ENCODE results near the gene PCK2.
A peak's percentile ranks its signal among the peaks of the same experiment; 100 is the strongest.

PCK2 gene

DNA sequence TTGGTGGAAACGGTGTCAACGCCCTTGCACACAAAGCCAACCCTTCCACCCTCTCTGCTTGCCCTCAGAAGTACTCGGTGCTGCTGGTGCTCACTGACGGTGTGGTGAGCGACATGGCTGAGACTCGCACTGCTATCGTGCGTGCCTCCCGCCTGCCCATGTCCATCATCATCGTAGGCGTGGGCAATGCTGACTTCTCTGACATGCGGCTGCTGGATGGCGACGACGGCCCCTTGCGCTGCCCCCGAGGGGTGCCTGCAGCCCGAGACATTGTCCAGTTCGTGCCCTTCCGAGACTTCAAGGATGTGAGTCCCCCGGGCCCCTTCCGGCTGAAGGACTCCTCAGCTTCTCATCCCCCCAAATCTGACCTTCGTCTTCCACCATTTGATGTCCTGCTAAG lies 17.0 kb upstream of the PCK2 start:
- DNase-seq, result no peak

DNA sequence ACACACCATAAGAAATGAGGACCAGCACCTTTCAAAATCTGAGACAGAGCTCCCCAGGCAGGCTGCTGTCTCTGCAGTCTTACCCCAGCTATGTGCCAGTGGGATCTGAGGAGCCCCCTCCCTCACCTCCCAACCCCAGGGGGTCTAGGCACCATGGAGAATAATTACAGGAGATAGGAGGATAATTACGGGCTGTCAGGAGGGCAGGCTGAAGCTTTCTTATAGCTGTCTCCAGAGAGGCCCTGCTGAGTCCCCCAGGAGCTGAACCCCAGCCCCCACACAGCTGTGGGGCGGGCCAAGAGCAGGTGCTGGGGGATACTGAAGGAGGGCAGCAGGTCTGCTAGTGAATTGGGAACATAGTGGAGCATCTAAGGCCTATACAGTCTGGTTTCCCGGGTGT lies 16.0 kb upstream of the PCK2 start:
- no peak for DNase-seq

DNA sequence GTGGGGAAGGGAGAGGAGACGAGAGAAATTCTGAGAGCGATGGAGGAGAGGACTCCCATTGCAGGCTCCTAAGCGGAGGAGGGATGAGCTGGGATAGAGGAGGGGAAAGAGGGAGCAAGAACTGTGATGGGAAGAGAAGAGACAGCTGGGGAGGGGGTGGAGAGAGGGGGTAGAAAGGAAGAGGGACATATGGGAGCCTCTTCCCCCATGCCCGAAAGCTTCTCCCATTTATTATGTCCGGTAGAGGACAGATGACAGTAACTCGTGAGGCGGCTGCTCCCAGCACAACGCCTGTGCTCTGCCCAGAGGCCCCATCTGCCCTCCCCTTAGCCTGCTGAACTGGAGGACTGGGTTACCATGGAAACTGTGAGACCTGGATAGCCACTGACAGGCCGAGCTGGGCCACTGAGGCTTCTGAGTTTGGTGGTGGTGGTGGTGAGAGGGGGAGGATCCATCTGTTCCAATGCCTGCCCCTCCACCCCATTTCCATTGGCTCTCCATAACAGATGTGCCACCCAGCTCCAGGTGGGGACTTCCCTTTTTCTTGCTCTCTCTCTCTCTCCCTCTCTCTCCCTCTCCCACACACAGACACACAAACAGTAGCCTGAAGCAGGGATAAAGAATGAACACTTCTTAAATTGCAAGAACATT lies 14.5 kb upstream of the PCK2 start:
- no peak for DNase-seq

DNA sequence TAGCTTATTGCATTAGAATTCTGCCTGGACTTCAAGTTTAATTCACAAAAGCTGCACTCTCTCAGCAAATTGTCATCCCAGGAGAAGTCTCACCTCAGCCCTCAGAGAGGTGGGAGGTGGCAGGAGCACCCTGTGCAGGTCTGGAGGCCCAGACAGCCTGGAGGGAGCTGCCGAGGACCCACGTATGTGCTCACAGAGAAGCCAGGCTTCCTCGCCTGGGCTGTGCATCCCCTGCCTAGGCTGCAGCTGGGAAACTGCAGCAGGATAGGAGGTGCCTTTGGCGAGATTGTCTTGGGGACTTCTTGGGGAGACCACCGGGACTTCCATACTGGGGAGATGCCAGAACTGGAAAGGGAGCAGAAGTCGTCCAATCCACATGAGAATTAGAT lies 14.0 kb upstream of the PCK2 start:
- no peak for DNase-seq

DNA sequence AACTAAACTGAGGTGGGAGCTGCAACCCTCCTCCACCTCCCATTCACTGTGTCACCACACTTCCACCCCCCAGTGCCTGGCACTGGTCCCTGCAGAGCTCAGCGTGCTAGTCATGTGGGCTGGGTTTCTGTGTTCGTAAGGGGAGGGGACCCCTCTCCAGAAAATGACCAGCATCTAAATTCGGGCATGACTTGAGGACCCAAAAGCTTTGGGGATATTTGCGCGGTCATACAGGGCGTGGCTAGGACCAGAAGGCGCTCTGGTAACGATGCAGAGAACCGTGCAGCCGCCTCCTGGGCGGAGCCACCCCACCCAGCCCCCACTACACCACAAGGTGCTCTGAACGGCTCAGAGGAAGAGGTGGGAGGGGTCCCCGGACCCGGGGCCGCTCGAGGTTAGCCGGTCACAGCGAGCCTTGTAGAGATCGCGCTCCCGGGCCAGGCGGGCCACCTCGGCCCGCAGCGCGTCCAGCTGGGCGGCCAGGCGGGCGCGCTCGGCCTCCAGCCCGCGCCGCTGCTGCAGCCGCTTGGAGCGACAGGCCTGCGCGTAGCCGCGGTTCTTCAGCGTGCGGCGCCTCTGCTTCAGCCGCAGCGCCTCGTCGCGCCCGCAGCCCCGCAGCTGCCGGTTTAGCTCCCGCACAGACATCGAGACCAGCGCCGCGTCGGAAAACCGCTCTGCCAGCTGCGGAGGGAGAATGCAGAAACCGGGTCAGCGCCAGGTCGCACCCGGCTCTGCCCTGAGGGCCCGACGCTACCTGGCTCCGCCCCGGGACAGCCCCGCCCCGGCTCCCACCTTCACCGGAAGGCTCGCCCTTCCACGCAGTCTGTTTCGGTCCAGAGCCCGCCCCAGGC lies 13.0 kb upstream of the PCK2 start:
- DNase-seq, result peak; percentile 55 to 57

DNA sequence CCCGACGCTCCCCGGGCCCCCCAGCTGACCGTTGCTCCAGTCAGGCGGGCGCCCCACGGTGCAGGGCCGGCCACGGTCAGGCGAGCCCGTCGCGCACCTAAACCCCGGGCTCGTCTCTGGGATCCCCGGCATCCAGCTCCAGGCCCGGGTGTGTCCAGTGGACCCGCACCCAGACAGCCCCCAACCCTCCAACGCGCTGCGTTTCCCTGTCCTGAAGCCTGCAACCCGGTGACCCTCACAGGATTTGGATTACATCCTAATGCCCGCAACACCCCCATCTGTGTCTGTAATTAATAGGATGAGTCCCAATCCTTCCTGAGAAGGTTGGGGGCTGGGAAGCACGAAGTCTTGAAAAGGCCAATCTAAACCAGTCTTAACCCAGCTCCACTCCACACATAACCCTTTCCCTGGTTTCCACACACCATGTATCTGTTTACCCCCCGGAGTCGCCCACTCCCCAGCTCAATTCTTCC lies 12.3 kb upstream of the PCK2 start:
- no peak for DNase-seq

DNA sequence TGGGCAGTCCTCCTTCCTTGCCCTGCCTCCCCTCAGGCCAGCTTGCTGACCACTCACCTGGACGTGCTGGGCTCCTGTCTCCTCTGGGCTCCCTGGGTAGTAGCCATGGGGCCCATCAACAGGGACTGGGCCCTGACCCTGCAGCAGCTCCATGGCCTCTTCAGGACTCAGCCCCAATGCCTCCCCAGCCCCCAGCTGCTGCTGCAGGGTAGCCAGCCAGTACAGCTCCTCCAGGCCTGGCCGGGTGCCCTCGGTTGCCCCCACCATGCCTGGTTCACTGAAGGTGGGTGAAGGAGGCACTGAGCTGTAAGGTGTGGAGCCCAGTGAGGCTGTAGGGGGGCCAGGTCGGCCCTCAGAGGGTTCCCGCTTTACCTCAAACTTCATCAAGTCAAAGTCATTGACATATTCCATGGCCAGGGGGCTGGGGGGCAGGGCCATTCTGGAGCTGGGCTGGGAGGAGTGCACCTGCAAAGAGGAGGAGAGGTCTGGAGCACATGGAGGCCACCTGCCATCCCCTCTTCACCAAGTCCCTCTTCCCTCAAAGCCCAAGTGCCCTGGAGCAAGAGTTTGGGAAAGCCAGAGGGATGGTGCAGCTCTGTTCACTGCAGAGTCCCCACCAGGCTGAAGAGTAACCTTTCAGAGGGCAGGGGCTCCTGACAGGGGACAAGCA lies 11.6 kb upstream of the PCK2 start:
- DNase-seq, result no peak

DNA sequence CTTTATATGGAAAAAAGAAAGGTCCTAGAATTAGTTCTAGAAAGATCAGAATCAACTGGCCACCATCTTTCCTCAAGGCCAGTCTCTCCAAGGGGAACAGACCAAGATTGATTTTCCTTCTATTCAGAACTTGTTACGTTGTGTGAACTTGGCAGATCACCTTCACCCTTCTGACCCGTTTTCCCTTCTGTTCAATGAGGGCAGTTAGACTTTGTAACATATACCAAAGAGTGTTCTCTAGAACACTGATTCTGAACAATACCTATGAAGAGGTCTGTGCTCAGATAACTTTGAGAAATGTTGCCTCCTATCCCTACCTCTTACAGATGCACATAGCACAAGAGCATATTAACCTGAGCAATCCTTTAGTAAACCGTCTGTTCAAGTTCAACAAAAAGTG lies 10.6 kb upstream of the PCK2 start:
- DNase-seq, result no peak

DNA sequence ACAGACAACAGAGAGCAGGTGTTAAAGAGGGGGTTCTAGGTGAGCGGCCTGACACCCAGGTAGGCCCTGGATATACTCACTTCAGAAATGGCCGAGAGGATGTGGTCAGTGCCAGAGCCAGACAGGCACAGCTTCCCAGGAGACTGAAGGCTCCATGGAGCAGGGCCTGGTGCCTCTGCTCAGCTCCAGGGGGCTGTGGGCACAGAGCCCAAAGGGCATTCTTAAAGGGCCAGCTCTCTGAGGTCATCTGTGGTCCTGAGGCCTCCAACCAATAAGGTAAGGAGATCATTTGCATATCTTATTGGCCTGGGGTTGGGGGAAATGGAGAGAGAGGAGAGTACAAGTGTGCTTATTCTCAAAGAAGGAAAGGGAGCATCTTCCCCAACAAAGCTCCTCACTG lies 9.7 kb upstream of the PCK2 start:
- DNase-seq, result no peak

DNA sequence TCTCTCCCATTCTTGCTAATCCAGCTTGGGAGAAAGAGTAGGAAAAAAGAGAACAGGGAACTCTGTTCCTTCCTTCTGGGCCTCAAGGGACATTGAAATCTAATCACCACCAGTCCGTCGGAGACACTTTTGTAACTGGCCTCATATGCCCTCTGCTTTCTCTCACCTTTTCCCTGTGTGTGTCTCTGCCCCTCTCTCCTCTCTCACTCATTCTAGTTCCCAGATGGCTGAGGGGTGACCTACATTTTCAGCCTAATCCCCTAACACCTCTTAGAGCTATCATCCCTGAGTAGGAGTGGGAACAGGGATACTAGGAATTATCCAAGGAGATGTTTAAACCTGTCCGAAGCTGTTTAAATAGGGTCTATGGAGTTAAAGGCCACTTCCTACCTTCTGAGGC lies 8.9 kb upstream of the PCK2 start:
- DNase-seq, result no peak

DNA sequence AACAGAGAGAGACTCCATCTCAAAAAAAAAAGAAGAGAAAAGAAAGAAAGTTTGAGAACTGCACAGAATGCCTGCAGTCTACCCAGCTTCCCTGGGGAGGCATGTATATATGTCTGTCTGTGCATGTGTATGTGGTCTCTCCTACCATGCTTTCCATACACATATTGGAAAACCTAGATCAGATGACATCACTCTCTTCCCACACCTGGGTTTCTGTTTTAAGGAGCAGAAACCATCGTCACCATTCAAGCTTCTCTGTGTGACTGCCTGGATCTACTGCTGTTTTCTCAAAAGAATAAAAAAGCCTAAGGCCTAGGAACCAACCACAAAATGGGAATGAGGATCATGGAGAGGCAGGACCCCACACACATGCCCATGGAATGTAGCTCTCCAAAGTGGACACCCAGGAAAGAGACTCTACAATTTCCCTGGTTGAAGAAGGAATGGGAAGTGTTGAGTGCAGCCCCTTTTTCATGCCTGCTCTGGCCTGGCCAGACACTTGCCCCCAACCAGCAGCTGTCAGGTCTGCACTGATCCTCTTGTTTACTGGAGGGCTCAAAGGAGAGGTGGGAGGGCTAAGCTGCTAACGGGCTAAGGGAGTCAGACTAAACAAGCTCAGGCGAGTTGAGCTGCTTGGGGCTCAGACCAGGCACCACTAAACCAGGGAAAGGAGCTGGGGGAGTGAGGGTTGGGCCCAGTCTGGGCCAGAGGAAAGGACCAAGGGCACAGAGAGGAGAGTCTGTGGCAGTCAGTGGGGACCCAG lies 7.7 kb upstream of the PCK2 start:
- no peak for DNase-seq

DNA sequence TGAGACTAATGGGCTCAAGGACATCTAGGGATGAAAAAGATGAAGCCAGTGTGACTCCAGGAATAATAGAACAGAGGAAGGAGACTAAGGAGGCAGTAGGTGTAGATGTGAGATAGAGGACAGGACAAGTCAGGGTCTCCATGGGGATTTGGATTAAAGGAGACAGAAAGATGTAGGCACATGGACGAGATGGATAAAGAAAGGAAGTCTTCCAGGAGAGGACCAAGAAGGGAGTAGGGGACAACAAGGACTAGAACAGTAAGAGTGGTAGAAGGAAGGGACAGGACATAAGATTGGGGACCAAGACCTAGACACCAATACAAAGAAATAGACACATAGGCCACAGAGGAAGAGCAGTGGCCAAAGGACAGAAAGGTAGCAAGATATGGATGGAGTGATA lies 7.1 kb upstream of the PCK2 start:
- no peak for DNase-seq

DNA sequence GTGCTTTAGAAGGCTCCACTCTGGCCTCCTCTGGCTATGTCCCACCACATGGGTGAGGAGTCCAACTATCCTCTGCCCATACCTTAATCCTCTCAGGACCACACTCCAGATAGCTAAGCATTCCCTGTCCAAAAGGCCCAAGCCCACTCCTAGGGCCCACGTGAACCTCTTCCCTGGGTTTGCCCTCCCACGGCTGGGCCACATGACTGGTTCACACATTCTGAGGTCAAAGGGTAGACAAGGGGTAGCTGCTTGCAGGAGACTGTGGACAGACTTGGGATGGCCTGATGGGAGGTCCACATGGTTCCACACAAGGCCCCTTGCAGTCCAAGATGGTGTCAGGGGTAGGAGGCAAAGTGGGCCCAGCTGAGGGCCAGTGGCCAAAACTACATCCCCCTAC lies 6.0 kb upstream of the PCK2 start:
- DNase-seq, result no peak

DNA sequence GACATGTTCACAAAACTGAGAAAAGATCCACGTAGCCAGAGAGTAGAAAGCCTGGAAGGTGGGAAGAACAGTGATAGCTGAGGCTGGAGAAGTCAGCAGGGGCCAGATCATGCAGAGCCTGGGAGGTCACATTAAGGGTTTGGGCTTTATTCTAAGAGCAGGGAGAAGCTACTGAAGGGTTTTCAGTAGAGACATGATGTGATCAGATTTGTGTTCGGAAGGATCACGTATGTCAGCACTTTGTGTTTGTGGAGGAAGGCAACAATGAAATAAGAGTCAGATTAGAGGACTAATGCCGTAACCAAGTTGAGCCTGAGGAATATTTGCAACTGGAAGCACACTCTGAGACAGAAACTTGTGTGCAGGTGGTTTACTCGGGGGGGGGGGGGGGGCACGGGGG lies 4.2 kb upstream of the PCK2 start:
- no peak for DNase-seq

DNA sequence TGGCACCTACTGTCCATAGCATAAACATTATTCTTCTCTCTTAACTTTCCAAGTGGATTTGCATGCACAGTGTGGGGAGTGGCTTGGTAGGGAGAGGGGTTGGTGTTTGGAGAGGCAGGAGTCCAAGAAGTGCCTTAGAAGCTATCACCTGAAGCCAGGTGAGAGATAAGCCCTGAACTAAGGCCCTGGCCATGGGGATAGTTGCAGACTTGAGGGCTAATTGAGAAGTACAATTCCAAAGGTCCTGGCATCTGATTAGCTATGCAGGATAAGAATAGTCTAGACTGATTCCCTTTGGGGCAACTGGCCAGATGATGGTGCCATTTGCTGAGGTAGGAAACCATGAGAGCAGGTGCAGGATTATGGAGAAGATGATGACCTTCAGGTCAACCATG lies 2.0 kb upstream of the PCK2 start:
- DNase-seq, result no peak

DNA sequence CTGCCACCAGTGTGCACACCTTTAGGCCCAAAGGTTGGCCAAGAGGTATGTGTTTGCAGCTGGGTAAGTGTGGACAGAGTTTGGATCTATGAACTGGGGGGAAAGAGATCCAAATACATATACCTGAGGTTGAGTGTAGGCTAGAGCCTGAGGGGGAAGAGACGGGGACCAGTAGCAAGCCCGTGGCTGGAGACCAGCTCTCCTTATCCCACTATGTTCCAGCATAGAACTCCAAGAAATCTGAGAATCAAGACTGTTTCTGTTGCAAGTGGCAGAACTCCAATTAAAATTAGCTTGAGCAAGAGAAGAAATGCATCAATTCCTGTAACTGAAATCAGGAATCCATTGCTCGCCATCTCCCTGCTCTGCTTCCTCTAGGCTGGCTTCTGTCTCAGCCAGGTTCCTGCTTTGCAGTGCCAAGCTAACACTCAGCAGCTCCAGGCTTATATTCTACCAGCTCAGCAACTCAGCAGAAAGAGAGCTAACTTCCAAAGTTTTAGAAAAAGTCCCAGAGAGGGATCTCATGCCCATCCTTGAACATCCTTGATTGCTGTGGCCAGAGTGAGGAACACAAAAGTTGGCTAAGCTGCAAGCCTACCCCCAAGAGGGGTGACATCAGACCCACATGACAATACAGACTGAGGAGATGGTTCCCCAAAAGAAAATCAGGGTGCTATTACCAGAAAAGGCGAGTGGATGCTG lies 1.5 kb upstream of the PCK2 start:
- DNase-seq, result no peak

DNA sequence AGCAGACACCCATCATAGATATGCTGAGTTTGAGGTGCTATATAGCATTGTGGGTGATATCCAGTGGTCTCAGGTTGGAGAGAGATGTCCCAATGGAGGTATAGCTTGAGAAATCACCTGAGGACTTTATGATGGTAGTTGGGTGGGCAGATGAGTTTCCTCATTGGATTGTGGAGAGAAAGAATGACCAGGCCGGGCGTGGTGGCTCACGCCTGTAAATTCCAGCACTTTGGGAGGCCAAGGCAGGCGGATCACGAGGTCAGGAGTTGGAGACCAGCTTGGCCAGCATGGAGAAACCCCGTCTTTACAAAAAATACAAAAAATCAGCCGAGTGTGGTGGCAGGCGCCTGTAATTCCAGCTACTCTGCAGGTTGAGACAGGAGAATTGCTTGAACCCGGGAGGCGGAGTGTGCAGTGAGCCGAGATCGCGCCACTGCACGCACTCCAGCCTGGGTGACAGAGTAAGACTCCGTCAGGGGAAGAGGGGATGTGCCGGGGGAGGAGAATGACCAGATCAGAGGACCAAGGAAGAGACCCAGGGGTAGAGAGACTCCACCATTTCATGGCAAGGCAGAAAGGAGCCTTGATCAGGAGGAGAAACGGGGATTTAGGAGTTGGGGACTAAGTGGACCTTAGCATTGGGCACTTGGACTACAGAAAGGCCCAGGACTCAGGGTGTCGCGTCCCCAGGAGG lies 757 bp upstream of the PCK2 start:
- no peak for DNase-seq

DNA sequence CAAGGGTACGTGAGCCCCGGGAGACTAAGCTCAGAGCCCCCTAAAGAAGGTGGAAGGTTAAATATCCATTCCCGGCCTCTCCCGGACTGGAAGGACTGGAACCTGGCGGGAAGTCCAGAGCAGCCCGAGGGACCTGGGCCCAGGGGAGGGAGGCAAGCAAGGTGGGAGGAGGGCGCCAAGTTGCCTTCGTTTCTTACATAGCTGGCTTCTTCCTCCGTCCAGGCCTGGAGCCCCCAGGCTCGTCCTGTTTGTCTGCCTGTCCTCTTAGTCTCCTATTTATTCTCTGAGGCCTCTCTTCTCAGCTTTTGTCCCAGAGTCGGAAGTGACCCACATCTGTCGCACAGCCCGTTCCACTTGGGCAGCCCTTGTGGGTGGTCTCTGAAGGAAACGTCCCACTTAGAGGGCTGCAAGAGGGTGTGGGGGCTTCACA lies 745 bp downstream of the PCK2 start:
- DNase-seq, result no peak

DNA sequence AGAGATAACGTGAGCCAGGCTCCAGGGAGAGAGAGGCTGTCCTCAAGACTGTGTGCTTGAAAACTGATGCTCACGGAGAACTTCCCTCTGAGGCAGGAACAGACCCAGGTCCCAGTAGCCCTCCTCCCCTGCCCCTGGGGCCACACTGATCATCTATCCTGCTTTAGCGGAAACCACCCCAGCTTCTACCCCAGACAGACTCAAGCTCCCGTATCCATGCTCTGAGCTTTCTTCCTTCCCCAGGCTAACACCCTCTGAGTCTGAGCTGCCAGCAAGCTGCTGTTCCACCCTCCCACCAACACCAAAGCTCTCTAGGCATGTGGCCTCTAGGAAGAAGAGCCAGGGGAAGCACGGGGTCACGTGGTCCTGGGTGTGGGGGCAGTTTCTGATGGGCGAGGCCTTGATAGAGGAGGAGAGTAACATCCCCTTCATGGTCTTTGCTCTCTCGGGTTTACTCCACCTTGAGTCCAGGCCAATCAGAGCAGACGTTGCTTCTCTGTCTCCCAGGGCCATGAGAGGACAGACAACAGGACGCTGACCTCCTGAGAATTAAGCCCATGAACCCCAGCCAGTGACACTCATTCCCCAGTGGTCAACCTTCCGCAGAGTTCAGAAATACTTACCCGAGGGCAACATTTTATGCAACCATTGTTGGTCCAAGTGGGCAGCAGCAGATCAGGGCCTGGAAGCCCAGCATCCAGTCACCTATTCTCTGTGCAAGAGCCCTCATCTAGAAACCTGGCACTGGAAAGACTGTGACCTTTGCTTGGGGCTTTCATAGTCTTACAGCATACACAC lies 1.4 kb downstream of the PCK2 start:
- DNase-seq, result peak; percentile 46 to 58

DNA sequence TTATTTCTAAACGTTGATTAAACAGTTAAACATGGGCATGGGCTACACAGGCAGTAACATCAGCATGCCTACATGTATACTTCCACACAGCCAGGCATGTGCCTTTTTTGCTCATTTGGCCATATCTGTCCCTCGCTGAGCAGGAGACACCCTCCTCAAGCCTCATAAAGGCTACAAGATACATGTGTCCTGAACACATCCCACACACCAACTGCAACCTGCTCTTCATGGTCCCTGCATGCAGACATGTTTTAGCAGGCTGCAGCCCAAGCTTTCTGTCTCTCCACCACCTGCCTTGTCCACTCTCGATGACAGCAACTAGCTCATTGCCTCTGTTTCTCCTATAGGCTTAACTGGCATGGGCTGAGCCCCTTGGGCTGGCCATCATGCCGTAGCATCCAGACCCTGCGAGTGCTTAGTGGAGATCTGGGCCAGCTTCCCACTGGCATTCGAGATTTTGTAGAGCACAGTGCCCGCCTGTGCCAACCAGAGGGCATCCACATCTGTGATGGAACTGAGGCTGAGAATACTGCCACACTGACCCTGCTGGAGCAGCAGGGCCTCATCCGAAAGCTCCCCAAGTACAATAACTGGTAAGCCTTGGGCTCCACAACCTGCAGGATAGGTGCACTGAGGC lies 2.6 kb downstream of the PCK2 start:
- no peak for DNase-seq

Measured in activated CD4-positive, alpha-beta T cell treated with anti-CD3 and anti-CD28 coated beads for 4 hours (primary cell).